BE2C (cell line): ENCODE data around the gene DYRK2.

Source experiments
- DNase-seq: peaks from one replicate; pipeline ENCODE4 v3.0.0-alpha.2; 2020
- H3K27me3 ChIP-seq: fragments of 250-450 bp; sonication (Bioruptor Pico); 2 replicates; pipeline ENCODE4 v1.5.1; 2020; ENCODE audit warnings: mild to moderate bottlenecking
- H3K36me3 ChIP-seq: fragments of 250-450 bp; sonication (Bioruptor Pico); 2 replicates; pipeline ENCODE4 v1.5.1; 2020; ENCODE audit warnings: mild to moderate bottlenecking
- H3K4me1 ChIP-seq: fragments of 250-450 bp; sonication (Bioruptor Pico); 2 replicates; pipeline ENCODE4 v1.5.1; 2020
- H3K4me3 ChIP-seq: 2 replicates; pipeline ENCODE4 v1.5.1; 2011; ENCODE audit warnings: low read depth, low read length
- H3K9me3 ChIP-seq: fragments of 250-450 bp; sonication (Bioruptor Pico); 2 replicates; pipeline ENCODE4 v1.5.1; 2020
- TF ChIP-seq, protein P1 (sequence below): IDR thresholded peaks from 2 replicates; pipeline ENCODE4 v1.5.1; 2012; ENCODE audit warnings: mild to moderate bottlenecking, low read depth, low read length

Gene DYRK2

DNA sequence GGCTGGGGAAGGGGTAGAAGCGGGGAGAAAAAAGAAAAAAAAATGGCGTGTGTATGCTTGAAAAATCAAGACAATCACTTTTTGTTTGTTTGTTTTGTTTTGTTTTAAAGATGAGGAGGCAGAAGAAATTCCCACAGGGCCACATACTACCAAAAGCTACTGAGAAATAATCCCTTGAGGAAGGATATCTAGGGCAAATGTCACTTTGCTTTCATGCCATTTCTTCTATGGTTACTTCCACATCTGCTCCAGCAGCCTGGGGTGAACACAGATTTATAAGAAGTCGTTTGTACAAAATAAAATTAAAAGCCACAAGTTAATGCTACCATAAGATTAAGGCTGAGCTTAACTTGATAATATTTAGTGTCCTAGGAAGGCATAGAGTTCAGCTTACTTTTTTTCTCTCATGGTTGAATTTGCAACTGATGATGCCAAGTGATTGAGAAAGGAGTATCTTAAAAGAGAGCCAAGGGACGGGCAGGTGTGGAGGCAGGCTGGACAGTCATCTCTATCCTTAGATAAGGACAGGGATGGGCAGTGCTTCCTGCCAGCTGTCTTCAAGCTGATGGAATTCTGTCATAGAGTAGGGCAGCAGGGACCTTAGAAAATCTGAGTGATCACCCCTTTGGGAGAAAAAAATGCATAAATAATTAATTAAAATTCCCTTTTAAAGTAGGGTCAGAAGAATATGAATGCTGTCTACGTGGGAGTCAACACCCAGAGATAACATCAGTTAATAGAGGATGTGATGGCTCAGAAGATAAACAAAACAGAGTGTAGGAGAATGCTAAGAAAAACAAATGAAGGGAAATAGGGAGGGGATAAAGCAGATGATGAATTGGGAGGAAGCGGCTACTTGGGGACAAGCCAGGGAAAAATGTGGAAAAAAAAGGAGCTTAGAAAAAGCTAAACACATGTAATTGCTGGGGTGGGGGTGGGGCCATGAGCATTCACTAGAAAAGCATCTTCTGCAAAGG, 57.1 kb downstream of the DYRK2 start:
- no peak for DNase-seq
- no peak overlapping the region for H3K4me3 ChIP-seq
- no peaks in the 10 kb centered on the region for H3K9me3 ChIP-seq
- H3K36me3 ChIP-seq, result no peaks in the 10 kb centered on the region
- no peaks in the 10 kb centered on the region for H3K27me3 ChIP-seq
- no peaks in the 10 kb centered on the region; the same call in 1 of the 2 replicates for H3K4me1 ChIP-seq
- TF ChIP-seq, protein P1, sequence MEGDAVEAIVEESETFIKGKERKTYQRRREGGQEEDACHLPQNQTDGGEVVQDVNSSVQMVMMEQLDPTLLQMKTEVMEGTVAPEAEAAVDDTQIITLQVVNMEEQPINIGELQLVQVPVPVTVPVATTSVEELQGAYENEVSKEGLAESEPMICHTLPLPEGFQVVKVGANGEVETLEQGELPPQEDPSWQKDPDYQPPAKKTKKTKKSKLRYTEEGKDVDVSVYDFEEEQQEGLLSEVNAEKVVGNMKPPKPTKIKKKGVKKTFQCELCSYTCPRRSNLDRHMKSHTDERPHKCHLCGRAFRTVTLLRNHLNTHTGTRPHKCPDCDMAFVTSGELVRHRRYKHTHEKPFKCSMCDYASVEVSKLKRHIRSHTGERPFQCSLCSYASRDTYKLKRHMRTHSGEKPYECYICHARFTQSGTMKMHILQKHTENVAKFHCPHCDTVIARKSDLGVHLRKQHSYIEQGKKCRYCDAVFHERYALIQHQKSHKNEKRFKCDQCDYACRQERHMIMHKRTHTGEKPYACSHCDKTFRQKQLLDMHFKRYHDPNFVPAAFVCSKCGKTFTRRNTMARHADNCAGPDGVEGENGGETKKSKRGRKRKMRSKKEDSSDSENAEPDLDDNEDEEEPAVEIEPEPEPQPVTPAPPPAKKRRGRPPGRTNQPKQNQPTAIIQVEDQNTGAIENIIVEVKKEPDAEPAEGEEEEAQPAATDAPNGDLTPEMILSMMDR, result no peak

DNA sequence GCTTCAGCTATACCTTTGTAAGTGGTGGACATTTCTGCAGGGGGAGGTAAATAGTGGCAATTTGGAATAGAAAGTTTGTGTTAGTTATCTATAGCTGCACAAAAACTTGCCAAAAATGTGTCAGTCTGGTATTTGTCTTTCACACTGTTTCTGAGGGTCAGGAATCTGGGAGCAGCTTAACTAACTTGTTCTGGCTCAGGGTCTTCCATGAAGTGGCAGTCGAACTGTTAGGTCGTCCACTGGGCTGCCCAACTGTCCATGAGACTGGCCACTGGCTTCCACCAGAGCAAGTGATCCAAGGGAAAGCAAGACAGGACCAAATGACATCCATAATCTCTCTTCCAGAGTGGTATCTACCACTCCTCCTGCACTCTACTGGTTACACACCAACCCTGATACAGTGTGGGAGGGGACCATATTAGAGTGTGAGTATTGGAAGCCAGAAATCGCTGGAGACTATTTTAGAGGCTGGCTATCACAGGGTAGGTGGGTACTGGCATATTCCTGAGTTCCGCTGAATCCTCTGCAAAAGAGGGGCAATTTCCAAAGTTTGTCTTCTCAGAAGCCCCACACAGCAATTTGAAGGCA, 60.9 kb downstream of the DYRK2 start:
- Histone ChIP-seq H3K36me3 (no peaks in the 10 kb centered on the region), H3K4me1 (no peaks in the 10 kb centered on the region; the same call in 1 of the 2 replicates), H3K27me3 (no peaks in the 10 kb centered on the region), H3K4me3 (no peak overlapping the region), H3K9me3 (no peaks in the 10 kb centered on the region)
- TF ChIP-seq, protein P1, result no peak
- DNase-seq, result no peak

DNA sequence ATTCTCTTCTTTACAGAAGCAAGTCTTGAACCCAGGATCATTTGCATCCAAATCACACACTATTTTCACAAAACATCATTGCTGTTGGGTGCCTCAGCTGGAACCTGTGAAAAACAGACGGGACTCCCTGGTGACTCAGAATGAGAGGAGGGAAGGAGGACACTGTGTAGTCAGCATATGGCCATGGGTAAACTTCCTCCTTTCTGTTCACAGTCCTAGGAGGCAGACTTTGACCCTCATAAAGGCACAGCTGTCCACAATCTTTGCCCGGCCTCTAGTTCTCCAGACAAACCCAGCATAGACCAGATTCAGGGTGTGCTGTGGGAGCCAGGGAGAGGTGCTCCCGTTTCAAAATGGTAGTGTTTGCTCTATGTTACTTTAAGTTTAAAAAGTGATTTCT, 62.0 kb downstream of the DYRK2 start:
- Histone ChIP-seq H3K36me3 (no peaks in the 10 kb centered on the region), H3K4me1 (no peaks in the 10 kb centered on the region; the same call in 1 of the 2 replicates), H3K4me3 (no peak overlapping the region), H3K27me3 (no peaks in the 10 kb centered on the region), H3K9me3 (no peaks in the 10 kb centered on the region)
- DNase-seq, result no peak
- TF ChIP-seq, protein P1, result no peak

DNA sequence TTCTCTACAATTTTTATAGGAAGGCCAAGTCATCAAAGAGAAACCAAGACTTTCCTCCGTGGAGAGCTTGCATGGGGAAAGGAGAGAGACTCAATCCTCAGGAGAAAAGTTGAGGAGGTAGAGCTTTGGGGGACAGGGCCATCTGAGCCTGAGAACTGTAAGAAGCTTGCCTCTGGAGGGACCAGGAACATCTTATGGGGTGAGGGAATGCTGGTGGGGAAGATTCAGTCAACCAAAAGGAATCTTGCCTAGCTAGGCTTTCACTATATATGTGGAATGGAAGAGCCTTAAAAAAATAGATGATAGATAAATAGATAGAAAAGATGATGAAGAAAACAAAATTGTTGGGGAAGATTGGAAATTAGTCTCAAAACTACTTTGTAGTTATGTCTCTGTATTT, 63.5 kb downstream of the DYRK2 start:
- TF ChIP-seq, protein P1, result no peak
- Histone ChIP-seq H3K36me3 (no peaks in the 10 kb centered on the region), H3K4me1 (no peaks in the 10 kb centered on the region), H3K4me3 (no peak overlapping the region), H3K27me3 (no peaks in the 10 kb centered on the region), H3K9me3 (no peaks in the 10 kb centered on the region)
- no peak for DNase-seq

DNA sequence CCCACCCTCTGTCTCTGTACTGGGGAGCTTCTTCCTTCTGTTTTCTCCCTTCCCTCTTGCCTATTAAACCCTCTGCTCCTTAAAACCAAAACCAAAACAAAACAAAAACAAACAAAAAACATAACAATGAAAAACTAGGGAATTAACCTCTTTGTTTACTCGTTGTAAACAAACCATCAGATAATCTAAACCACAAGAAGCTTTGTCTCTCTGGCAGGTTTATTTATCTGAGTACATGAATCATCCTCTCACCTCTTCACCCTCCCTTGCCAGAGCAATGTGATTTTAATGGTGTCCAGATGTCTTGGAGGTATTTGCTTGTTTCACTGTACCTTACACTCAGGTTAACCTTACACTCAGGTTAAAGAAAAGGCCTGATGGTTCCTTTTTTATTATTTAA, 66.1 kb downstream of the DYRK2 start:
- no peak overlapping the region for H3K4me3 ChIP-seq
- no peaks in the 10 kb centered on the region for H3K4me1 ChIP-seq
- DNase-seq, result no peak
- TF ChIP-seq, protein P1, result no peak
- no peaks in the 10 kb centered on the region for H3K36me3 ChIP-seq
- H3K27me3 ChIP-seq, result no peaks in the 10 kb centered on the region
- H3K9me3 ChIP-seq, result no peaks in the 10 kb centered on the region
